HCT116 (cell line): ENCODE results near the gene RALGPS1. TPM values are rescaled to one million over a fixed set of nuclear protein-coding genes. Genes with fewer than 3 reads are reported as not detected.

Experiments
- ATAC-seq: fragments of 200-7000 bp; cut with Tn5 transposase; 2 replicates; pipeline ENCODE4 v1.9.1; 2020; ENCODE audit warnings: mild to moderate bottlenecking, moderate library complexity
- BruUV-seq: library from RNA; stranded (reverse); fragments of 400-500 nt; replicated peaks from 2 replicates; lab custom pipeline; 2021; lab: Mats Ljungman, UMichigan
- CTCF ChIA-PET: fragments of 300-600 bp; sonication (Branson Sonifier 250); formaldehyde crosslinking; loops from one replicate; lab custom pipeline; 2021; ENCODE audit warnings: antibody characterized with exemption; lab: Charles Lee
- POLR2A ChIA-PET: fragments of 300-600, 350-600 bp; sonication (Branson Sonifier 250); formaldehyde crosslinking; loops from one replicate; lab custom pipeline; 2021; ENCODE audit warnings: antibody characterized with exemption; lab: Charles Lee
- RAD21 ChIA-PET, 2 experiments: fragments of 300-600 bp; sonication (Branson Sonifier 250); formaldehyde crosslinking; loops; one replicate each; lab custom pipeline; 2023; ENCODE audit warnings: low total read pairs in 2 of 2; ENCODE audit not compliant: uncharacterized antibody in 2 of 2, unreplicated experiment in 2 of 2, low non-redundant PET in 1 of 2; lab: Charles Lee
- DNase-seq: peaks from one replicate; pipeline ENCODE4 v3.0.0-alpha.2; 2010; ENCODE audit warnings: low read depth, low spot score
- H2AFZ ChIP-seq: fragments of 200-600 bp; shearing (Covaris generic), sonication (generic); 2 replicates; pipeline ENCODE4 v1.6.1; 2017; ENCODE audit warnings: low read depth, mixed run types, mixed read lengths, antibody characterized with exemption, low read length; ENCODE audit not compliant: poor library complexity, severe bottlenecking
- H3K27ac ChIP-seq: 2 replicates; pipeline ENCODE4 v1.5.1; 2012; ENCODE audit warnings: low read depth, low read length
- H3K27me3 ChIP-seq: fragments of 200-600 bp; sonication (generic); 2 replicates; pipeline ENCODE4 v1.6.1; 2016; ENCODE audit warnings: mixed run types, low read length, mixed read lengths; ENCODE audit not compliant: insufficient read depth
- H3K36me3 ChIP-seq, 2 experiments: fragments of 200-500 bp in 1 of 2; fragments of 200-600 bp in 1 of 2; sonication (Bioruptor generic) in 1 of 2; sonication (generic) in 1 of 2; 2 replicates each; pipeline versions ENCODE4 v1.5.1 to v1.6.1; 2014 to 2016; ENCODE audit warnings: low read length in 2 of 2, inconsistent platforms in 1 of 2, mixed read lengths in 1 of 2, mixed run types in 1 of 2; ENCODE audit not compliant: insufficient read depth in 2 of 2, control insufficient read depth in 1 of 2
- H3K4me1 ChIP-seq, 2 experiments: fragments of 200-600 bp in 1 of 2; sonication (generic) in 1 of 2; 2 replicates each; pipeline versions ENCODE4 v1.5.1 to v1.6.1; 2012 to 2017; ENCODE audit warnings: low read length in 2 of 2, inconsistent platforms in 1 of 2, mild to moderate bottlenecking in 1 of 2, mixed read lengths in 1 of 2, mixed run types in 1 of 2, moderate library complexity in 1 of 2; ENCODE audit not compliant: insufficient read depth in 2 of 2, control insufficient read depth in 1 of 2
- H3K4me2 ChIP-seq: fragments of 200-600 bp; sonication (generic); 2 replicates; pipeline ENCODE4 v1.6.1; 2017; ENCODE audit warnings: mixed run types, low read length, mixed read lengths
- H3K4me3 ChIP-seq, 2 experiments: fragments of 200-600 bp in 1 of 2; sonication (generic) in 1 of 2; replicated peaks in 1 of 2; 2 replicates each; pipeline ENCODE4 v1.5.1; 2011 to 2016; ENCODE audit warnings: low read length in 2 of 2, control low read depth in 1 of 2, low read depth in 1 of 2, mild to moderate bottlenecking in 1 of 2, mixed read lengths in 1 of 2, mixed run types in 1 of 2
- H3K79me2 ChIP-seq: fragments of 200-600 bp; sonication (generic); 2 replicates; pipeline ENCODE4 v1.6.1; 2017; ENCODE audit warnings: mild to moderate bottlenecking, mixed run types, low read length, moderate library complexity, mixed read lengths; ENCODE audit not compliant: insufficient read depth
- H3K9ac ChIP-seq: fragments of 200-600 bp; sonication (generic); 2 replicates; pipeline ENCODE4 v1.6.1; 2016; ENCODE audit warnings: low read length, mixed read lengths
- H3K9me2 ChIP-seq: fragments of 200-600 bp; sonication (generic), shearing (Covaris generic); 2 replicates; pipeline ENCODE4 v1.6.1; 2017; ENCODE audit warnings: mixed run types, mild to moderate bottlenecking, moderate library complexity; ENCODE audit not compliant: insufficient read depth
- H3K9me3 ChIP-seq, 2 experiments: fragments of 200-500 bp in 1 of 2; fragments of 200-600 bp in 1 of 2; sonication (Bioruptor generic) in 1 of 2; sonication (generic) in 1 of 2; 2 replicates each; pipeline ENCODE4 v1.6.1; 2014 to 2017; ENCODE audit warnings: low read length in 2 of 2, mixed read lengths in 2 of 2, inconsistent platforms in 1 of 2, low read depth in 1 of 2, mild to moderate bottlenecking in 1 of 2, mixed run types in 1 of 2, moderate library complexity in 1 of 2; ENCODE audit not compliant: control insufficient read depth in 1 of 2, insufficient read depth in 1 of 2
- H4K20me1 ChIP-seq: fragments of 200-600 bp; sonication (generic), shearing (Covaris generic); 2 replicates; pipeline ENCODE4 v1.6.1; 2017; ENCODE audit warnings: mixed run types, mild to moderate bottlenecking, moderate library complexity; ENCODE audit not compliant: insufficient read depth
- CEBPB ChIP-seq: IDR thresholded peaks from 2 replicates; pipeline ENCODE4 v1.6.1; 2012; ENCODE audit warnings: low read depth
- EGR1 ChIP-seq: IDR thresholded peaks from 2 replicates; pipeline ENCODE4 v1.6.1; 2012; ENCODE audit warnings: low read depth
- ELF1 ChIP-seq: IDR thresholded peaks from 2 replicates; pipeline ENCODE4 v1.6.1; 2012; ENCODE audit warnings: low read depth, borderline replicate concordance
- EZH2 ChIP-seq: fragments of 200-600 bp; sonication (generic); IDR thresholded peaks from 2 replicates; pipeline ENCODE4 v1.6.1; 2017; ENCODE audit warnings: antibody characterized with exemption, mixed run types
- EZH2phosphoT487 ChIP-seq: fragments of 200-600 bp; IDR thresholded peaks from 2 replicates; pipeline ENCODE4 v1.6.1; 2018; ENCODE audit warnings: antibody characterized with exemption, borderline replicate concordance
- MAX ChIP-seq: IDR thresholded peaks from 2 replicates; pipeline ENCODE4 v1.6.1; 2012
- RAD21 ChIP-seq: IDR thresholded peaks from 2 replicates; pipeline ENCODE4 v1.6.1; 2012; ENCODE audit warnings: low read depth, mild to moderate bottlenecking
- SP1 ChIP-seq: IDR thresholded peaks from 2 replicates; pipeline ENCODE4 v1.6.1; 2012; ENCODE audit warnings: low read depth
- ZFX ChIP-seq: fragments of 450-650 bp; IDR thresholded peaks from 2 replicates; pipeline ENCODE4 v1.6.1; 2017
- ZNF274 ChIP-seq: fragments of 200-500 bp; sonication (Bioruptor generic); IDR thresholded peaks from 2 replicates; pipeline ENCODE4 v1.6.1; 2014; ENCODE audit warnings: mild to moderate bottlenecking, low read depth, low read length, inconsistent platforms
- intact Hi-C: fragments of 100-400 bp; cut with micrococcal nuclease; formaldehyde crosslinking; loops from 2 replicates; pipeline ENCODE4 v1.10.0; 2022
- total RNA-seq: library from RNA; stranded (reverse); gene quantifications from one replicate; pipeline ENCODE4 v1.2.1, GENCODE V29; 2021; ENCODE audit not compliant: unreplicated experiment

RALGPS1 gene
- total RNA-seq, 1 experiment from 2014 or later = 7.6 TPM

GRCh38 chr9:127182901-127183746, 268.5 kb downstream of the RALGPS1 start:
- Histone ChIP-seq H3K27me3 (no peaks in the 10 kb centered on the region), H3K9ac (no peak overlapping the region), H3K36me3 (no peaks in the 10 kb centered on the region), H3K4me3 (no peak overlapping the region), H3K79me2 (no peaks in the 10 kb centered on the region), H3K9me3 (no peaks in the 10 kb centered on the region), H3K4me1 (peaks cover 18 to 28% of the 10 kb centered on the region in 2 experiments), H4K20me1 (no peaks in the 10 kb centered on the region), H3K27ac (no peak overlapping the region), H2AFZ (no peak overlapping the region), H3K9me2 (no peaks in the 10 kb centered on the region), H3K4me2 (no peak overlapping the region)
- TF ChIP-seq ZNF274 (no peak), EZH2 (no peak), EZH2phosphoT487 (no peak), CEBPB (no peak), ELF1 (no peak), SP1 (no peak), MAX (no peak), EGR1 (no peak), ZFX (no peak), RAD21 (no peak)
- ChIA-PET POLR2A (no interaction called here), RAD21 (no interaction called here), CTCF (no interaction called here)
- DNase-seq (no peak), ATAC-seq (no peak)
- intact Hi-C loops = no loop called here
- BruUV-seq = no TSS peak
